Muscle of back (tissue), 11 donors: ENCODE results near the gene GRIK3. TPM values are rescaled to one million over a fixed set of nuclear protein-coding genes. Genes with fewer than 3 reads are reported as not detected.

Experiments used
- DNase-seq, 3 donors: peaks; one replicate each; pipeline versions ENCODE4 v3.0.0 to v3.0.0-alpha.2; 2013
- polyA plus RNA-seq, 10 donors: library from polyadenylated mRNA; unstranded; fragments of 120-200 nt; gene quantifications; one replicate each; pipeline ENCODE4 v1.2.1, GENCODE V29; 2013; ENCODE audit not compliant: insufficient read length in 10 of 10

GRIK3 gene
- polyA plus RNA-seq, 10 donors: 0.55 to 1.3 (median 0.83) TPM

- DNase-seq: no peak
Observed at GRCh38 chr1:37016121-37016520, 18.2 kb downstream of the GRIK3 start.

GRCh38 chr1:37015713-37016112, 18.6 kb downstream of the GRIK3 start:
- DNase-seq: no peak

- no peak for DNase-seq
Observed at GRCh38 chr1:37012226-37012625, 22.1 kb downstream of the GRIK3 start.

GRCh38 chr1:37010011-37010410, 24.3 kb downstream of the GRIK3 start:
- DNase-seq: no peak

- peak in 1 of 3 donors; percentile 8 for DNase-seq
Observed at GRCh38 chr1:37009521-37009920, 24.8 kb downstream of the GRIK3 start.

GRCh38 chr1:37006132-37006868, 28.0 kb downstream of the GRIK3 start:
- DNase-seq: no peak

GRCh38 chr1:37002898-37003297, 31.4 kb downstream of the GRIK3 start:
- DNase-seq: no peak

- no peak for DNase-seq
Observed at GRCh38 chr1:37001703-37002102, 32.6 kb downstream of the GRIK3 start.

- DNase-seq: no peak
Observed at GRCh38 chr1:36996106-36996505, 38.2 kb downstream of the GRIK3 start.

GRCh38 chr1:36994868-36995267, 39.4 kb downstream of the GRIK3 start:
- DNase-seq: no peak

- DNase-seq: no peak
Observed at GRCh38 chr1:36994294-36994693, 40.0 kb downstream of the GRIK3 start.

GRCh38 chr1:36992139-36992943, 42.0 kb downstream of the GRIK3 start:
- no peak for DNase-seq

- DNase-seq: no peak
Observed at GRCh38 chr1:36991551-36991950, 42.8 kb downstream of the GRIK3 start.

GRCh38 chr1:36990928-36991327, 43.4 kb downstream of the GRIK3 start:
- DNase-seq: no peak

- DNase-seq: no peak
Observed at GRCh38 chr1:36989241-36989640, 45.1 kb downstream of the GRIK3 start.

GRCh38 chr1:36988741-36989193, 45.5 kb downstream of the GRIK3 start:
- DNase-seq: no peak

GRCh38 chr1:36988321-36988720, 46.0 kb downstream of the GRIK3 start:
- DNase-seq: no peak

- DNase-seq: no peak
Observed at GRCh38 chr1:36987276-36987675, 47.0 kb downstream of the GRIK3 start.

- no peak for DNase-seq
Observed at GRCh38 chr1:36986241-36986985, 47.9 kb downstream of the GRIK3 start.

- no peak for DNase-seq
Observed at GRCh38 chr1:36984675-36985074, 49.6 kb downstream of the GRIK3 start.

- no peak for DNase-seq
Observed at GRCh38 chr1:36984026-36984425, 50.3 kb downstream of the GRIK3 start.

GRCh38 chr1:36982709-36983108, 51.6 kb downstream of the GRIK3 start:
- no peak for DNase-seq
